CD4-positive, alpha-beta T cell treated with Interleukin-21 for 1 hour (primary cell): ENCODE data around the gene KSR1.

ENCODE experiments used
- DNase-seq: peaks from one replicate; pipeline ENCODE4 v3.0.0-alpha.2; 2020

KSR1 gene

GRCh38 chr17:27520491-27521185, 64.4 kb downstream of the KSR1 start:
- no peak for DNase-seq

GRCh38 chr17:27521281-27522027, 65.2 kb downstream of the KSR1 start:
- no peak for DNase-seq

- no peak for DNase-seq
These were observed 65.9 kb downstream of the KSR1 start for GRCh38 chr17:27522028-27522635.

- no peak for DNase-seq
These were observed 67.5 kb downstream of the KSR1 start for GRCh38 chr17:27523712-27524111.

GRCh38 chr17:27524594-27524993, 68.3 kb downstream of the KSR1 start:
- DNase-seq: no peak

- no peak for DNase-seq
These were observed 69.1 kb downstream of the KSR1 start for GRCh38 chr17:27525316-27525715.

- DNase-seq: no peak
These were observed 69.8 kb downstream of the KSR1 start for GRCh38 chr17:27525836-27526603.

GRCh38 chr17:27526604-27527002, 70.4 kb downstream of the KSR1 start:
- peak; percentile 19 for DNase-seq

GRCh38 chr17:27529230-27529796, 73.1 kb downstream of the KSR1 start:
- no peak for DNase-seq

- DNase-seq: no peak
These were observed 74.6 kb downstream of the KSR1 start for GRCh38 chr17:27530764-27531391.

- DNase-seq: no peak
These were observed 75.3 kb downstream of the KSR1 start for GRCh38 chr17:27531469-27531961.

GRCh38 chr17:27532269-27533263, 76.3 kb downstream of the KSR1 start:
- peak; percentile 11 for DNase-seq

GRCh38 chr17:27533874-27534815, 77.9 kb downstream of the KSR1 start:
- no peak for DNase-seq

- DNase-seq: no peak
These were observed 79.1 kb downstream of the KSR1 start for GRCh38 chr17:27535178-27535928.

- DNase-seq: no peak
These were observed 79.7 kb downstream of the KSR1 start for GRCh38 chr17:27535975-27536374.

- no peak for DNase-seq
These were observed 80.5 kb downstream of the KSR1 start for GRCh38 chr17:27536781-27537180.

- DNase-seq: no peak
These were observed 82.1 kb downstream of the KSR1 start for GRCh38 chr17:27538156-27538955.

- no peak for DNase-seq
These were observed 82.9 kb downstream of the KSR1 start for GRCh38 chr17:27539152-27539551.
